GM13977 (cell line): ENCODE measurements around the gene RAB3GAP2.
"Not testable (repeated sequence)": the region's sequence is repeated elsewhere in the genome, so short reads cannot be mapped to it uniquely, and the experiment has no call there.

Experiments used
- DNase-seq: peaks from one replicate; pipeline ENCODE4 v3.0.0; 2012; ENCODE audit warnings: low spot score
- in situ Hi-C: fragments of 300-500 bp; cut with MboI; formaldehyde crosslinking; loops from one replicate; pipeline ENCODE4 v1.12.0; 2022; ENCODE audit warnings: low sequenced_read_pairs, low pct_unique_long_range_greater_than_20kb, mixed read lengths, inconsistent platforms; ENCODE audit not compliant: unreplicated experiment
- TF ChIP-seq, protein P1 (sequence below): IDR thresholded peaks from 2 replicates; pipeline ENCODE4 v1.5.1; 2012; ENCODE audit warnings: mild to moderate bottlenecking, control low read depth; ENCODE audit not compliant: insufficient read depth; ENCODE audit errors: extremely low read depth, missing control alignments

RAB3GAP2 gene

DNA sequence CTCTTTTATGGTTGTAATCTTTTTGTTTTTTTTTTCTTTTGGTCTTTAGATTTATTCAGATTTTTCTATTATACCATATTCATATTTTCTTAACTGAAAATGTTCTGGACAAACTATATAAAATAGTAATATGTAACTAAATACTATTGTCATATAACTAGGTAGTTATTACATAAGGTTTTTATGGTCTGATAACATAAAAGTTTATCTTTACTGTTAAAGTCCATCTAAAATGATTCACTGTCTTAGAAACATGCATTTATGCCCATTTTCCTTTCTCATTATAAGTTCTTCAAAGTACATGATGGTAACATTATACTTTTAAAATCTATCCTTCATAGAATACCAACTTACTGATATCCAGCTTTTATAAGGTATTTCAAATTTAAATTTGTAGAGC, 149.2 kb downstream of the RAB3GAP2 start:
- in situ Hi-C loops = no loop called here
- TF ChIP-seq, protein P1, sequence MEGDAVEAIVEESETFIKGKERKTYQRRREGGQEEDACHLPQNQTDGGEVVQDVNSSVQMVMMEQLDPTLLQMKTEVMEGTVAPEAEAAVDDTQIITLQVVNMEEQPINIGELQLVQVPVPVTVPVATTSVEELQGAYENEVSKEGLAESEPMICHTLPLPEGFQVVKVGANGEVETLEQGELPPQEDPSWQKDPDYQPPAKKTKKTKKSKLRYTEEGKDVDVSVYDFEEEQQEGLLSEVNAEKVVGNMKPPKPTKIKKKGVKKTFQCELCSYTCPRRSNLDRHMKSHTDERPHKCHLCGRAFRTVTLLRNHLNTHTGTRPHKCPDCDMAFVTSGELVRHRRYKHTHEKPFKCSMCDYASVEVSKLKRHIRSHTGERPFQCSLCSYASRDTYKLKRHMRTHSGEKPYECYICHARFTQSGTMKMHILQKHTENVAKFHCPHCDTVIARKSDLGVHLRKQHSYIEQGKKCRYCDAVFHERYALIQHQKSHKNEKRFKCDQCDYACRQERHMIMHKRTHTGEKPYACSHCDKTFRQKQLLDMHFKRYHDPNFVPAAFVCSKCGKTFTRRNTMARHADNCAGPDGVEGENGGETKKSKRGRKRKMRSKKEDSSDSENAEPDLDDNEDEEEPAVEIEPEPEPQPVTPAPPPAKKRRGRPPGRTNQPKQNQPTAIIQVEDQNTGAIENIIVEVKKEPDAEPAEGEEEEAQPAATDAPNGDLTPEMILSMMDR = no peak
- no peak for DNase-seq

DNA sequence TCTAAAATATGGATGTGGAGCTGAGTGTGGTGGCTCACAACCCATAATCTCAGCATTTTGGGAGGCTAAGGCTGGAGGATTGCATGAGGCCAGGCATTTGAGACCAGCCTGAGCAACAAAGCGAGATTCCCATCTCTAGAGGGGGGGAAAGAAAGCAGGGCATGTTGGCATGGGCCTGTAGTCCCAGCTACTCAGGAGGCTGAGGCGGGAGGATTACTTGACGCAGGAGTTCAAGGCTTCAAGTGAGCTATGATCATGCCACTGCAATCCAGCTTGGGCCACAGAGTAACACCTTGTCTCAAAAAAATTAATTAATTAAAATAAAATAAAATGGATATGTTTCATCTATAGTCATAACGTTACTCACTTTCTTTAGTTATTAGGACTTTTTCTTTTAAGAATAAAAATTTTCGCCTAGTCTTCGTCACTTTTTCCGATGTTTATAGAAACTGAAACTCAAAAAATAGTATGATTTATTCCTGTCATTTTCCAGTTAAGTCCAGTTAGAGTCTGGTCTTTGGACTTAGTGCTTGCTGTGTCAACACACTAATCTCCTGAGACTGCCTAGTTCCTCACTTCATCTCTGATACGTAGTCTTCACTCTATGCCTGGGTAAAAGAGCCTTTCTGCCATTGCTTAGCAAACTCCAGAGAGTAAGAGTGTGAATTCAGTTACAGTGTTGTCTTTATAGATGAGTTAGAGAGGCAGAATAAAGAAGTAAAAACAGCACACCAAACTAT, 150.3 kb downstream of the RAB3GAP2 start:
- TF ChIP-seq, protein P1 = no peak

DNA sequence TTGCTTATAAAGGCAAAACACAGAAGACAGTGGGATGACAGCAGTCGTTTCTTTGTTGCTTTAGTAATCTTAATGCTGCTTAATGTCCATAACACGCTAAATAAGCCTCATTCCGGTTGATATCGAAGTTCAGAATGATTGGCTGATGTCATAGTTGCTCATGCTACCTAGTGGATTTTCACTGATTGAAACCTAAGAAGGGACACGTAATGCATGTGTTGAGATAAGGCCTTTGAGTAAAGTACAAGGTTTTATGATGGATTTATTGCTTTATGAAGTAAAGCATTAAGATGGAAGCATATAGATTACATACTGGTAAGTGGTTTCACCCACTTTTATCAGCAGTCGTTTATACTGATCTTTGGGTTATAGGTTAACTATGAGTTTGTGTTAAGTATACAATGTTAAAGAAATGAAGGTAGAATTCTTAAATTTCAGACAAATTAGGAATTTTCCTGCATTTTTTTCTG, 153.2 kb downstream of the RAB3GAP2 start:
- TF ChIP-seq, protein P1 = no peak
- in situ Hi-C loops = no loop called here
- DNase-seq = no peak

More for the DNA sequence above, 150.3 kb downstream of the RAB3GAP2 start:
- in situ Hi-C loops = no loop called here
- no peak for DNase-seq

DNA sequence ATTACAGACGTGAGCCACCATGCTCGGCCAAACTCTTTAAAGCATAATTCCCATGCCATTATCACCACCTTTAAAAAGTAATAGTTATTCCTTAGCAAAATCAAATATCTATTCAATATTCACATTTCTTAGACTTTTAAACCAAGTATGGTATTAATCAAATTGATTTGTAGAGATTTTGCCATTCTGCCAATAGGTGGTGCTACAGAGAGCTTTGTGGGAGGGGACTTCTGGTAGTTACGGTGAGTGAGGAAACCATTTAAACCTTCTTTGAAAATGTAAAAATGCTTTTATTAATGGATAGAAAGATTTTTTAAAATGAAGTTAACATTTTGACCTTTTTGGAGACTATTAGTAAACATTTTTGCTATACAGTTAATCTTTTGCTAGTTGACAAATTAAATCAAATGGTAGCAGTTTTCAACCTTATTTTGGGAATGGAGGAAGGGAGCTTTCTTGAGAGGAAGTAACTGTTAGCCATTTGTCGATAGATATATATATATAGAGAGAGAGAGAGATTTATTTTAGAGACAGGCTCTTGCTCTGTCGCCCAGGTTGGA, 159.0 kb downstream of the RAB3GAP2 start:
- in situ Hi-C loops = no loop called here
- TF ChIP-seq, protein P1 = peak; percentile 53
- no peak for DNase-seq

DNA sequence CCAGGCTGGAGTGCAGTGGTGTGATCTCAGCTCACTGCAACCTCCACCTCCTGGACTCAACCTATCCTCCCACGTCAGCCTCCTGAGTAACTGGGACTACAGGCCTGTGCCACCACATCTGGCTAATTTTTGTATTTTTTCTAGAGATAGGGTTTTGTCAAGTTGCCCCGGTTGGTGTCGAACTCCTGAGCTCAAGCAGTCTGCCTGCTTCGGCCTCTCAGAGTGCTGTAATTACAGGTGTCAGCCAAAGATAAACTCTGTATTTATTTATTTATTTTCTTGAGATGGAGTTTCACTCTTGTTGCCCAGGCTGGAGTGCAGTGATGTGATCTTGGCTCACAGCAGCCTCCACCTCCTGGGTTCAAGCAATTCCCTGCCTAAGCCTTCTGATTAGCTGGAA, 159.7 kb downstream of the RAB3GAP2 start:
- DNase-seq, in situ Hi-C loops: not testable (repeated sequence)

DNA sequence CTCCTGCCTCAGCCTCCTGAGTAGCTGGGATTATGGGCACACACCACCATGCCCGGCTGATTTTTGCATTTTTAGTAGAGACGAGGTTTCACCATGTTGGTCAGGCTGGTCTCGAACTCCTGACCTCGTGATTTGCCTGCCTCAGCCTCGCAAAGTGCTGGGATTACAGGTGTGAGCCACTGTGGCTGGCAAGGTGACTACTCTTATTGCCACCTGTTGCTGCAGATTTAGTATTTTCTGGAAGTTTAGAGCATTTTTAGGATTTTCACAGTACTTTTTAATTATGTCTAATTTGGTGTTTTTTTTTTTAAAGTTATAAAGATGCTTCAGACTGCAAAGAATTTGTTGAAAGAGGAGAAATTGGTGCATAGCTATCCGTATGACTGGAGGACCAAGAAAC, 161.8 kb downstream of the RAB3GAP2 start:
- DNase-seq, in situ Hi-C loops: not testable (repeated sequence)

DNA sequence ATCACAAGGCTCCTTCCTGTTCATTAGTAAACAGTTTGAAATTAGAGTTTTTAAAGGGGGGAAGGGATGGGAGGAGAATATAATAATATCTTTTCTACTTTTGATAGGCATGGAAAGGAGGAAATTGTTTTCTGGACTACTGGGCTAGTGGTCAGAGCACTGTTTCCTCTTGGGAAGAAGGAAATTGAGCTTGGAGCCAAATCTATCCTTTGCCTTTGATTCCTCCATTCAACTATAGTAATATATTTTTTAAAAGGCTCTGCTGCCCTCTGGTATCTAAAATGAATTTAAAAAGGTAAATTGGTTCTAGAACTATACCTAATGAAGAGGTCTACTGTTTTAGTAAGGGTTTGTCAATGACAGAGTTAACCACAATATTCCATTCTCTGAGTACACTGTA, 172.4 kb downstream of the RAB3GAP2 start:
- no peak for DNase-seq
- in situ Hi-C loops = no loop called here
- TF ChIP-seq, protein P1 = no peak
